Stomach (tissue), 9 donors: ENCODE results near the gene AGMO. TPM values are rescaled to one million over a fixed set of nuclear protein-coding genes. Genes with fewer than 3 reads are reported as not detected.

Source experiments
- DNase-seq, 2 donors: peaks; one replicate each; pipeline versions ENCODE4 v3.0.0 to v3.0.0-alpha.2; 2013 to 2019
- H3K27ac ChIP-seq, 5 donors: fragments of 200-600 bp in 4 of 5; sonication (generic) in 4 of 5; one replicate each; pipeline ENCODE4 v1.5.1; 2013 to 2019; ENCODE audit warnings: mild to moderate bottlenecking in 1 of 5, moderate library complexity in 1 of 5
- H3K27me3 ChIP-seq, 3 donors: fragments of 200-600 bp; sonication (generic); one replicate each; pipeline ENCODE4 v1.5.1; 2017 to 2019; ENCODE audit warnings: mixed run types in 1 of 3
- H3K36me3 ChIP-seq, 4 donors: fragments of 200-600 bp; sonication (generic); 1 replicate in 3 of 4; 2 replicates in 1 of 4; pipeline ENCODE4 v1.5.1; 2016 to 2019
- H3K4me1 ChIP-seq, 4 donors: fragments of 200-600 bp; sonication (generic); one replicate each; pipeline ENCODE4 v1.5.1; 2016 to 2019
- H3K4me3 ChIP-seq, 4 donors: fragments of 200-600 bp; sonication (generic) in 3 of 4; one replicate each; pipeline ENCODE4 v1.5.1; 2016 to 2019; ENCODE audit warnings: mild to moderate bottlenecking in 1 of 4
- H3K9me3 ChIP-seq, 4 donors: fragments of 200-600 bp; sonication (generic); one replicate each; pipeline ENCODE4 v1.5.1; 2016 to 2019
- EP300 ChIP-seq: sonication (generic); formaldehyde crosslinking; IDR thresholded peaks from one replicate; pipeline ENCODE4 v1.6.1; 2017; ENCODE audit warnings: antibody characterized with exemption
- POLR2A ChIP-seq, 4 donors: fragments of 450-650 bp; IDR thresholded peaks; one replicate each; pipeline ENCODE4 v1.6.1; 2016; ENCODE audit warnings: antibody characterized with exemption in 4 of 4, control low read depth in 2 of 4, mild to moderate bottlenecking in 1 of 4, moderate library complexity in 1 of 4
- POLR2AphosphoS5 ChIP-seq, 3 donors: sonication (generic); formaldehyde crosslinking; IDR thresholded peaks; one replicate each; pipeline ENCODE4 v1.6.1; 2016; ENCODE audit warnings: antibody characterized with exemption in 3 of 3
- WGBS, 5 donors: extraction: QIAGEN DNeasy Blood & Tissue Kit in 3 of 5; methylation state at CpG; one replicate each; pipeline versions ENCODE4 v1.1.5 to v1.1.7; 2013 to 2018; 5-methylcytosine and 5-hydroxymethylcytosine counted together
- intact Hi-C: fragments of 100-400 bp; cut with DNase I; formaldehyde crosslinking; loops from one replicate; pipeline ENCODE4 v1.15.1; 2023; ENCODE audit warnings: low total_unique reads
- polyA plus RNA-seq, 3 donors: library from polyadenylated mRNA; stranded (reverse); fragments of 200-250 nt; gene quantifications; one replicate each; pipeline ENCODE4 v1.2.3, GENCODE V29; 2013
- total RNA-seq, 5 donors: library from RNA; depleted of rRNA; stranded (reverse); fragments of >200 nt; gene quantifications; one replicate each; pipeline versions ENCODE4 v1.1.0 to v1.2.3, GENCODE V29; 2014 to 2016
- TF ChIP-seq, protein P1 (sequence below), 7 experiments: fragments of 450-650 bp in 4 of 7; fragments of 200-600 bp in 3 of 7; sonication (generic) in 3 of 7; IDR thresholded peaks; one replicate each; pipeline ENCODE4 v1.5.1; 2016 to 2019; ENCODE audit warnings: antibody characterized with exemption in 7 of 7, control low read depth in 2 of 7, mild to moderate bottlenecking in 1 of 7
- donor health status: healthy with polysubstance abuse.
- donor health status: Bipolar disorder and iron deficiency.
- donor health status: healthy.

Gene AGMO
- total and polyA plus RNA-seq, 8 donors: 0.03 to 33.0 (median 5.0) TPM; not detected in 5

- intact Hi-C loops: no loop called here
- Histone ChIP-seq H3K36me3 (no peaks in the 10 kb centered on the region), H3K4me3 (no peak overlapping the region), H3K27ac (no peak overlapping the region), H3K9me3 (no peaks in the 10 kb centered on the region), H3K27me3 (no peaks in the 10 kb centered on the region), H3K4me1 (no peaks in the 10 kb centered on the region)
- TF ChIP-seq POLR2AphosphoS5 (IDR thresholded peaks at IDR 0.05) (no peak), POLR2A (IDR thresholded peaks at IDR 0.05) (no peak), EP300 (no peak)
- TF ChIP-seq, protein P1, sequence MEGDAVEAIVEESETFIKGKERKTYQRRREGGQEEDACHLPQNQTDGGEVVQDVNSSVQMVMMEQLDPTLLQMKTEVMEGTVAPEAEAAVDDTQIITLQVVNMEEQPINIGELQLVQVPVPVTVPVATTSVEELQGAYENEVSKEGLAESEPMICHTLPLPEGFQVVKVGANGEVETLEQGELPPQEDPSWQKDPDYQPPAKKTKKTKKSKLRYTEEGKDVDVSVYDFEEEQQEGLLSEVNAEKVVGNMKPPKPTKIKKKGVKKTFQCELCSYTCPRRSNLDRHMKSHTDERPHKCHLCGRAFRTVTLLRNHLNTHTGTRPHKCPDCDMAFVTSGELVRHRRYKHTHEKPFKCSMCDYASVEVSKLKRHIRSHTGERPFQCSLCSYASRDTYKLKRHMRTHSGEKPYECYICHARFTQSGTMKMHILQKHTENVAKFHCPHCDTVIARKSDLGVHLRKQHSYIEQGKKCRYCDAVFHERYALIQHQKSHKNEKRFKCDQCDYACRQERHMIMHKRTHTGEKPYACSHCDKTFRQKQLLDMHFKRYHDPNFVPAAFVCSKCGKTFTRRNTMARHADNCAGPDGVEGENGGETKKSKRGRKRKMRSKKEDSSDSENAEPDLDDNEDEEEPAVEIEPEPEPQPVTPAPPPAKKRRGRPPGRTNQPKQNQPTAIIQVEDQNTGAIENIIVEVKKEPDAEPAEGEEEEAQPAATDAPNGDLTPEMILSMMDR (IDR thresholded peaks at IDR 0.05): no peak
- WGBS, 5 donors: 0% methylated on average over 1 of the region's 1 CpG
- DNase-seq: no peak
These were observed 158.5 kb downstream of the AGMO start for GRCh38 chr7:15403315-15403714.

DNA sequence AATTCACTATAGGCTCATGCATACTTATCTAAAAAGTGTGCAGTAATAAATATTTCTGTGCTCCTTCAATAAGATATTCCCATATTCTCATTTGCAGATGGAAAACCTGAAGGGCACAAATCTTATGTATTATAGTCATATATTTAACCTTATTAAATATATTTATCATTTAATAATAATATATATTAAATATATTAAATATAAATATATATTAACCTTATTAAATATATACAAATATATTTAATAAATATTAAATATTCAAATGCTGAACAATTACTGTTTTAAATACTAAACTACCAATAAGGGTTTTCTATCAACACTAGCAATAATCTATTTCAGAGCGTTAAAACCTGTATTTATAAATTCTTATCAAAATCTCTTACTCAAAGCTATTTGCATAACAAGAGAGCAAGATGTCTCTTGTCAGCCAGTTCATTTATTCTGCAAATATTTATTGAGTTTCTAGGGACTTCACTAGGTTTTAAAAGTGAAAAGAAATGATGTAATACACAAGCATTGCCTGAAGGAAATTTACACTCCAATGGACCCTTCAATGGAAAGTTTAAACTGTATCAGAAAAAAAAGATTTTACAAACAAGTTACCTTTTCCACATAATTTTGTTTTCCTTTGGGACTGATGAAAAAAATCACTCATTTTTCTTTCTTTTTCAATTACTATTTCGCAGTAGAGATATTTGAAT lies 159.2 kb downstream of the AGMO start:
- DNase-seq: no peak
- Histone ChIP-seq H3K4me1 (no peaks in the 10 kb centered on the region), H3K27me3 (no peaks in the 10 kb centered on the region), H3K27ac (no peak overlapping the region), H3K4me3 (no peak overlapping the region), H3K36me3 (no peaks in the 10 kb centered on the region), H3K9me3 (no peaks in the 10 kb centered on the region)
- intact Hi-C loops: no loop called here
- TF ChIP-seq, protein P1 (IDR thresholded peaks at IDR 0.05): no peak
- TF ChIP-seq POLR2A (IDR thresholded peaks at IDR 0.05) (no peak), POLR2AphosphoS5 (IDR thresholded peaks at IDR 0.05) (no peak), EP300 (no peak)
- WGBS, 5 donors: 58 to 74% (median 71%) methylated on average over 2 of the region's 2 CpGs

GRCh38 chr7:15400440-15400839 lies 161.4 kb downstream of the AGMO start:
- 51 to 79% (median 67%) methylated on average over 3 of the region's 3 CpGs for WGBS, 5 donors
- H3K9me3 ChIP-seq: peaks cover 0 to 18% (median 6%) of the 10 kb centered on the region in 4 donors
- DNase-seq: no peak
- no peak overlapping the region for H3K4me3 ChIP-seq
- no peaks in the 10 kb centered on the region for H3K4me1 ChIP-seq
- no peak overlapping the region for H3K27ac ChIP-seq
- intact Hi-C loops: no loop called here
- H3K36me3 ChIP-seq: no peaks in the 10 kb centered on the region
- TF ChIP-seq POLR2AphosphoS5 (IDR thresholded peaks at IDR 0.05): no peak
- TF ChIP-seq, protein P1 (IDR thresholded peaks at IDR 0.05): no peak
- TF ChIP-seq POLR2A (IDR thresholded peaks at IDR 0.05): no peak
- no peak for TF ChIP-seq EP300
- H3K27me3 ChIP-seq: no peaks in the 10 kb centered on the region

DNA sequence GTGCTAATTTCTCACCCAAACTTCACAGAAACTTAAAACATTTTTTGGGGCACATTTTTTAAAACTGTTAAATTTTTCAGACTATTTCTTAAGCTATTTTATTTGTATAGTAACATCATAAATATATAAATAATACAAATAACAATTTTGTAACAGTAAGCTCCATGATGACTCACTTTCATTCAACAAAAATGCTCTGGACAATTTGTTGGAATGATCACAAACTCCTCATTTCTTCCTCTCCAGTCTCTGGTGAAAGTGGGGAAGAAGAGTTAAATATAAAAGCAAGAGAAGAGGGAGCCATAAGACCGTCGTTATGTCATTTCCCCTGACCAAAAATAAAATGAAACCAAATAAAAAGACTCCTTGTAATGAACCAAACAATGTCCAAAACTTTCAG lies 162.4 kb downstream of the AGMO start:
- Histone ChIP-seq H3K36me3 (no peaks in the 10 kb centered on the region), H3K27me3 (no peaks in the 10 kb centered on the region), H3K4me3 (no peak overlapping the region), H3K9me3 (peaks cover 0 to 18% (median 6%) of the 10 kb centered on the region in 4 donors), H3K27ac (no peak overlapping the region), H3K4me1 (no peaks in the 10 kb centered on the region)
- WGBS, 5 donors: 70 to 85% (median 79%) methylated on average over 2 of the region's 2 CpGs
- no peak for DNase-seq
- TF ChIP-seq, protein P1 (IDR thresholded peaks at IDR 0.05): no peak
- TF ChIP-seq POLR2A (IDR thresholded peaks at IDR 0.05) (no peak), EP300 (no peak), POLR2AphosphoS5 (IDR thresholded peaks at IDR 0.05) (no peak)
- intact Hi-C loops: no loop called here
